LNCaP clone FGC (cell line): Measurements from ENCODE around the gene RALA.
"Not testable (repeated sequence)": the region's sequence is repeated elsewhere in the genome, so short reads cannot be mapped to it uniquely, and the experiment has no call there.

Experiments
- DNase-seq: peaks from one replicate; pipeline ENCODE4 v3.0.0-alpha.2; 2011; ENCODE audit warnings: low read depth
- H3K4me3 ChIP-seq: 2 replicates; pipeline ENCODE4 v1.5.1; 2011; ENCODE audit warnings: mild to moderate bottlenecking, low read depth, low read length, control low read depth
- CTCF ChIP-seq: IDR thresholded peaks from 2 replicates; pipeline ENCODE4 v1.5.1; 2012; ENCODE audit warnings: mild to moderate bottlenecking; ENCODE audit not compliant: control insufficient read depth, insufficient read depth; ENCODE audit errors: extremely low read depth

RALA gene

GRCh38 chr7:39750253-39751077 is 127.1 kb downstream of the RALA start:
- DNase-seq: no peak
- TF ChIP-seq CTCF: no peak
- no peak overlapping the region for H3K4me3 ChIP-seq

GRCh38 chr7:39753237-39753636 is 129.9 kb downstream of the RALA start:
- DNase-seq, H3K4me3 ChIP-seq: not testable (repeated sequence)

GRCh38 chr7:39753823-39754325 is 130.5 kb downstream of the RALA start:
- H3K4me3 ChIP-seq: no peak overlapping the region
- no peak for DNase-seq
- no peak for TF ChIP-seq CTCF

GRCh38 chr7:39754326-39755120 is 131.2 kb downstream of the RALA start:
- no peak for DNase-seq
- no peak for TF ChIP-seq CTCF
- H3K4me3 ChIP-seq: no peak overlapping the region

GRCh38 chr7:39757604-39758003 is 134.2 kb downstream of the RALA start:
- DNase-seq: no peak
- no peak overlapping the region for H3K4me3 ChIP-seq
- TF ChIP-seq CTCF: no peak
